Ascending aorta (tissue), 2 donors: ENCODE data around the gene ARL16. TPM values are rescaled to one million over a fixed set of nuclear protein-coding genes. Genes with fewer than 3 reads are reported as not detected.

ENCODE experiments used
- DNase-seq, 2 donors: peaks; one replicate each; pipeline ENCODE4 v3.0.0-alpha.2; 2019; ENCODE audit warnings: low spot score in 2 of 2
- H3K27ac ChIP-seq, 2 donors: fragments of 200-600 bp; sonication (generic); one replicate each; pipeline ENCODE4 v1.5.1; 2016 to 2017; ENCODE audit warnings: mild to moderate bottlenecking in 1 of 2
- H3K27me3 ChIP-seq: fragments of 200-600 bp; sonication (generic); one replicate; pipeline ENCODE4 v1.5.1; 2017
- H3K36me3 ChIP-seq, 2 donors: fragments of 200-600 bp; sonication (generic); one replicate each; pipeline ENCODE4 v1.5.1; 2016
- H3K4me1 ChIP-seq, 2 donors: fragments of 200-600 bp; sonication (generic); one replicate each; pipeline ENCODE4 v1.5.1; 2016 to 2017; ENCODE audit warnings: mild to moderate bottlenecking in 1 of 2
- H3K4me3 ChIP-seq, 2 donors: fragments of 200-600 bp; sonication (generic); one replicate each; pipeline ENCODE4 v1.5.1; 2016 to 2017; ENCODE audit warnings: mild to moderate bottlenecking in 1 of 2
- H3K9me3 ChIP-seq, 2 donors: fragments of 200-600 bp; sonication (generic); one replicate each; pipeline ENCODE4 v1.5.1; 2016
- CTCF ChIP-seq, 3 experiments: fragments of 200-600 bp in 2 of 3; fragments of 450-650 bp in 1 of 3; sonication (generic) in 2 of 3; IDR thresholded peaks; one replicate each; pipeline ENCODE4 v1.5.1; 2016 to 2019; ENCODE audit warnings: antibody characterized with exemption in 3 of 3, mild to moderate bottlenecking in 1 of 3, moderate library complexity in 1 of 3
- intact Hi-C: fragments of 100-400 bp; cut with DNase I; formaldehyde crosslinking; loops from one replicate; pipeline ENCODE4 v1.15.1; 2023
- total RNA-seq: library from RNA; depleted of rRNA; stranded (reverse); fragments of >200 nt; gene quantifications from one replicate; pipeline ENCODE4 v1.1.0, GENCODE V29; 2016

ARL16 gene
- total RNA-seq, 1 donor from 2014 or later, result 21.0 TPM

- H3K4me3 ChIP-seq, result no peak overlapping the region
- peaks cover 9 to 17% of the 10 kb centered on the region in 2 donors for H3K4me1 ChIP-seq
- no peak overlapping the region for H3K27ac ChIP-seq
- no peak for DNase-seq
- H3K27me3 ChIP-seq, result no peaks in the 10 kb centered on the region
- peaks cover 31 to 33% of the 10 kb centered on the region in 2 donors for H3K36me3 ChIP-seq
- intact Hi-C loops, result no loop called here
- no peak for TF ChIP-seq CTCF (IDR thresholded peaks at IDR 0.05)
- H3K9me3 ChIP-seq, result no peaks in the 10 kb centered on the region
Measured at GRCh38 chr17:81631482-81631881, 52.1 kb downstream of the ARL16 start.

Other genes starting within 250 kb of the ARL16 start
- gene ACTG1, start 171.0 kb downstream of the ARL16 start, total RNA-seq, result 6,075 TPM
- gene FSCN2, start 155.4 kb downstream of the ARL16 start, total RNA-seq, result not detected
- 75.6 TPM for gene FAAP100, start 131.4 kb downstream of the ARL16 start, total RNA-seq
- gene NPLOC4, start 46.7 kb downstream of the ARL16 start, total RNA-seq, result 128 TPM
- not detected for gene TSPAN10, start 46.6 kb downstream of the ARL16 start, total RNA-seq
- gene PDE6G, start 27.3 kb downstream of the ARL16 start, total RNA-seq, result not detected
- gene OXLD1, start 17.2 kb downstream of the ARL16 start, total RNA-seq, result 96.1 TPM
- gene CCDC137, start 17.1 kb downstream of the ARL16 start, total RNA-seq, result 15.8 TPM
- 211 TPM for gene HGS, start 214 bp upstream of the ARL16 start, total RNA-seq
- 21.8 TPM for gene MRPL12, start 19.6 kb upstream of the ARL16 start, total RNA-seq
- 0.53 TPM for gene SLC25A10, start 28.5 kb upstream of the ARL16 start, total RNA-seq
- gene GCGR, start 120.4 kb upstream of the ARL16 start, total RNA-seq, result not detected
- gene MCRIP1, start 149.5 kb upstream of the ARL16 start, total RNA-seq, result 149 TPM
- not detected for gene PPP1R27, start 151.3 kb upstream of the ARL16 start, total RNA-seq
- gene P4HB, start 176.7 kb upstream of the ARL16 start, total RNA-seq, result 670 TPM
- gene ARHGDIA, start 187.5 kb upstream of the ARL16 start, total RNA-seq, result 314 TPM
- gene ALYREF, start 207.8 kb upstream of the ARL16 start, total RNA-seq, result 31.8 TPM
- gene ANAPC11, start 207.9 kb upstream of the ARL16 start, total RNA-seq, result 108 TPM
- gene NPB, start 218.4 kb upstream of the ARL16 start, total RNA-seq, result 1.5 TPM
- gene PCYT2, start 227.6 kb upstream of the ARL16 start, total RNA-seq, result 81.1 TPM
- 32.6 TPM for gene SIRT7, start 234.4 kb upstream of the ARL16 start, total RNA-seq
- 28.7 TPM for gene MAFG, start 243.9 kb upstream of the ARL16 start, total RNA-seq